Daoy (cell line): ENCODE data around the gene WHRN. TPM values are rescaled to one million over a fixed set of nuclear protein-coding genes. Genes with fewer than 3 reads are reported as not detected.

ENCODE experiments used
- DNase-seq: peaks from one replicate; pipeline ENCODE4 v3.0.0-alpha.2; 2015; ENCODE audit warnings: low read depth
- total RNA-seq: library from RNA; depleted of rRNA; stranded (reverse); fragments of >200 nt; shearing (Covaris generic); gene quantifications from 2 replicates; pipeline ENCODE4 v1.2.3, GENCODE V29; 2014

WHRN gene
- total RNA-seq, 1 experiment from 2014 or later, result 1.6 TPM

- DNase-seq, result no peak
Observed at GRCh38 chr9:114513959-114514267, 8.6 kb upstream of the WHRN start.

- DNase-seq, result no peak
Observed at GRCh38 chr9:114513055-114513958, 8.0 kb upstream of the WHRN start.

- no peak for DNase-seq
Observed at GRCh38 chr9:114511978-114512874, 7.0 kb upstream of the WHRN start.

GRCh38 chr9:114507726-114508125 is 2.5 kb upstream of the WHRN start:
- no peak for DNase-seq

- no peak for DNase-seq
Observed at GRCh38 chr9:114506082-114506390, 763 bp upstream of the WHRN start.

- peak; percentile 70 for DNase-seq
Observed at GRCh38 chr9:114504341-114505186, 709 bp downstream of the WHRN start.

GRCh38 chr9:114503522-114504340 is 1.5 kb downstream of the WHRN start:
- DNase-seq, result no peak

- DNase-seq, result no peak
Observed at GRCh38 chr9:114503009-114503408, 2.3 kb downstream of the WHRN start.

GRCh38 chr9:114501796-114502682 is 3.2 kb downstream of the WHRN start:
- DNase-seq, result peak; percentile 76

- DNase-seq, result no peak
Observed at GRCh38 chr9:114500697-114501292, 4.5 kb downstream of the WHRN start.

- no peak for DNase-seq
Observed at GRCh38 chr9:114499941-114500696, 5.2 kb downstream of the WHRN start.

- DNase-seq, result no peak
Observed at GRCh38 chr9:114499528-114499927, 5.7 kb downstream of the WHRN start.

- no peak for DNase-seq
Observed at GRCh38 chr9:114497727-114498382, 7.4 kb downstream of the WHRN start.

GRCh38 chr9:114497236-114497635 is 8.0 kb downstream of the WHRN start:
- DNase-seq, result no peak

- no peak for DNase-seq
Observed at GRCh38 chr9:114496011-114496410, 9.3 kb downstream of the WHRN start.

- DNase-seq, result no peak
Observed at GRCh38 chr9:114494776-114495569, 10.3 kb downstream of the WHRN start.

GRCh38 chr9:114493521-114494184 is 11.6 kb downstream of the WHRN start:
- DNase-seq, result no peak
